Astrocyte (in vitro differentiated cells and primary cell): Measurements from ENCODE around the gene RECQL5.

Source experiments
- EZH2 ChIP-seq: IDR thresholded peaks from 2 replicates; pipeline ENCODE4 v1.6.1; 2012; ENCODE audit warnings: mild to moderate bottlenecking, low read length, inconsistent platforms; ENCODE audit not compliant: insufficient read depth
- TF ChIP-seq, protein P1 (sequence below): IDR thresholded peaks from 2 replicates; pipeline ENCODE4 v1.5.1; 2011; ENCODE audit warnings: low read depth, mild to moderate bottlenecking, inconsistent platforms, low read length, moderate library complexity; ENCODE audit not compliant: insufficient read depth

- TF ChIP-seq, protein P1, sequence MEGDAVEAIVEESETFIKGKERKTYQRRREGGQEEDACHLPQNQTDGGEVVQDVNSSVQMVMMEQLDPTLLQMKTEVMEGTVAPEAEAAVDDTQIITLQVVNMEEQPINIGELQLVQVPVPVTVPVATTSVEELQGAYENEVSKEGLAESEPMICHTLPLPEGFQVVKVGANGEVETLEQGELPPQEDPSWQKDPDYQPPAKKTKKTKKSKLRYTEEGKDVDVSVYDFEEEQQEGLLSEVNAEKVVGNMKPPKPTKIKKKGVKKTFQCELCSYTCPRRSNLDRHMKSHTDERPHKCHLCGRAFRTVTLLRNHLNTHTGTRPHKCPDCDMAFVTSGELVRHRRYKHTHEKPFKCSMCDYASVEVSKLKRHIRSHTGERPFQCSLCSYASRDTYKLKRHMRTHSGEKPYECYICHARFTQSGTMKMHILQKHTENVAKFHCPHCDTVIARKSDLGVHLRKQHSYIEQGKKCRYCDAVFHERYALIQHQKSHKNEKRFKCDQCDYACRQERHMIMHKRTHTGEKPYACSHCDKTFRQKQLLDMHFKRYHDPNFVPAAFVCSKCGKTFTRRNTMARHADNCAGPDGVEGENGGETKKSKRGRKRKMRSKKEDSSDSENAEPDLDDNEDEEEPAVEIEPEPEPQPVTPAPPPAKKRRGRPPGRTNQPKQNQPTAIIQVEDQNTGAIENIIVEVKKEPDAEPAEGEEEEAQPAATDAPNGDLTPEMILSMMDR, result no peak
- TF ChIP-seq EZH2, result no peak
Observed at GRCh38 chr17:75684924-75685323, 18.0 kb upstream of the RECQL5 start.
